Iris pigment epithelial cell (primary cell): Measurements from ENCODE around the gene C16orf89.

ENCODE experiments used
- DNase-seq: peaks from one replicate; pipeline ENCODE4 v3.0.0-alpha.2; 2011; ENCODE audit warnings: low read depth

Gene C16orf89

DNA sequence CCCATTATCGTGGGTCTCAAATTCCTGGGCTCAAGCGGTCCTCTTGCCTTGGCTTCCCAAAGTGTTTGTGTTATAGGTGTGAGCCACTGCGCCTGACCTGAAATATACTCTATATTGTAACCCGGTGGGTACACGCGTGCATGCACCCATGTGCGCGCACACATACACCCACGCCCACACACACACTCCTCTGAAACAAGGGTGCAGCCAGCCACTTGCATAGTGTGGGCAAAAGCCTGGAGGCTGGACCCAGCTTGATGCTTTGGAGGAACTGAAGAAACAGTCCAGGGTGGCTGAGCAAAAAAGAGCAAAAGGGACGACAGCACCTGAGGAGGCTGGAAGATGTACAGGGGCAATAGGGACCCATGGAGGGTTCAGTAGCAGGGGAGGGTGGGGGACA, 61.9 kb downstream of the C16orf89 start:
- DNase-seq: no peak

DNA sequence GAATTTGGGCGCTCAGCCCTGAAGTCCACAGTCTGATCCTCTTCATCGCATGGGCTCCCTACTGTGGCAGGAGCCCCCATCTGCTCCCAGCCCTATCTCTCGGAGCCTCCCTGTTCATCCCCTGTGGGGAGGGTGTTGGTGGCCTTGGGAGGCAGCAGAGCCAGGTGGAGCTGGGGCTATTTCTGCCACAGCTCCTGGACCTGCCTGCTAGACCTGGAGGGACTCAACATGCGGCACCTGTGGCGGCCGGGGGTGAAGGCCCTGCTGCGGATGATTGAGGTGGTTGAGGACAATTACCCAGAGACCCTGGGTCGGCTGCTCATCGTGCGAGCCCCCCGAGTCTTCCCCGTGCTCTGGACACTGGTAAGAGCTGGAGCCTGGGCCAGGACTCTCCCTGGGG, 62.5 kb downstream of the C16orf89 start:
- DNase-seq: no peak

DNA sequence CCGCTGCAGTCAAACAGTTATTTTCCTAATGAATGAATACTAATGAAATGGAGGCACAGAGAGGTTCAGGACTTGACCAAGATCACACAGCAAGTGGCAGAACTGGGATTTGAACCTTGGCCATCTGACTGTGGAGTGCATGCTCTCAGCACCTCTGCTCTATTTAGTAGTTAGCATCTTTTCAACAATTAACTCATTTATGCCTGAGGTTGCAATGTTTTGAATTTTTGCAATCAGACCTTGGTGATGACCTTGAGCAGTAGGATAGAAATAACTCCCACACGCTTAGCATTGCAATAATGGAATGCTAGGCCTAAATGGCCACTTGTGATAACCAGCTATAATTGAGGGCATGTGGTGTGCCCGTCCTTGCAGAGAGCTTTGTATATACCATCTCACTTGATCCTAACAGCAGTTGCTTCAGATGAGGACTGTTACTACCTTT, 63.0 kb downstream of the C16orf89 start:
- no peak for DNase-seq

DNA sequence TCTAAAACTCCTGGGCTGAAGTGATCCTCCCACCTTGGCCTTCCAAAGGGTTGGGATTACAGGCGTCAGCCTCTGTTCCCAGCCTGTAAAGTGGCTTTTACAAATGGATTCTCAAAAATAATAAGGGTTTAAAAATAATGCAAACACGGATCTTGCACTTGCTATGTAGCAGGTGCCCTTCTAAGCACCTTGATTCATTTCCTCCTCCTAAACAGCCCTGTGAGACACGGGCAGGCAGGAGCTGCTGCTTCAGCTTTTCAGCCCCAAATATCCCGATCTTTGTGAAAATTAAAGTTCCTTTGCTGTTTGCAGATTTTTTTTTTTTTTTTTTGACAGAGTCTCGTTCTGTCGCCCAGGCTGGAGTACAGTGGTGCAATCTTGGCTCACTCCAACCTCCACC, 63.8 kb downstream of the C16orf89 start:
- no peak for DNase-seq

DNA sequence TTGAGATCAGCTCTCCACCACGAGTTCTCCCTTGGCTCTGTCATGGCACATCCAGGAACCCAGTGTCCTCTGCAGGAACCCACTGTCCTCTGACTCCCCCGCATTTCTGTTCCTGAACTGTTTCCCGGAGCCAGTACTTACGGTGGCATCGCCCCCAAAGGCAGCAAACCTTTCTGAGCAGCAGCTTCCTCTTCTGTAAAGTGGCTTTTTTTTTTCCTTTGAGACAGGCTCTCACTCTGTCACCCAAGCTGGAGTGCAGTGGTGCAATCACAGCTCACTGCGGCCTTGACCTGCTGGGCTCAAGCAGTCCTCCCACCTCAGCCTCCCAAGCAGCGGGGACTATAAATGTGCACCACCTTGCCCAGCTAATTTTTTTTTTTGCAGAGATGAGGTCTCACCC, 64.2 kb downstream of the C16orf89 start:
- DNase-seq: no peak

DNA sequence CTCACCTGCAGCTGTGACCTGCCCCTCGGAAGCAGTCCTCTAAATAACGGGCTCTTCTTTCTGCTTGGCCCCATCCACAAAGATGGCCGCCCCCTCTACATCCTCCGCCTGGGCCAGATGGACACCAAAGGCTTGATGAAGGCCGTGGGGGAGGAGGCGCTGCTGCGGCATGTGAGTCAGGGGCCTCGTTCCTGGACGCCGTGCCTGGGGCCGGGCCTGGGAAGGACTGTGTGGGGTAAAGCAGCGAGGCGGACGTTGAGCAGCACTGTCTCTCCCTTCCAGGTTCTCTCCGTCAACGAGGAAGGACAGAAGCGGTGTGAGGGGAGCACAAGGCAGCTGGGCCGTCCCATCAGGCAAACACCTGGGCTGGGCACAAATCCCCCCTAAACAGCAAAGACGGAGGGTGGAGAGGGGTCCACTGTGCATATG, 65.2 kb downstream of the C16orf89 start:
- no peak for DNase-seq

DNA sequence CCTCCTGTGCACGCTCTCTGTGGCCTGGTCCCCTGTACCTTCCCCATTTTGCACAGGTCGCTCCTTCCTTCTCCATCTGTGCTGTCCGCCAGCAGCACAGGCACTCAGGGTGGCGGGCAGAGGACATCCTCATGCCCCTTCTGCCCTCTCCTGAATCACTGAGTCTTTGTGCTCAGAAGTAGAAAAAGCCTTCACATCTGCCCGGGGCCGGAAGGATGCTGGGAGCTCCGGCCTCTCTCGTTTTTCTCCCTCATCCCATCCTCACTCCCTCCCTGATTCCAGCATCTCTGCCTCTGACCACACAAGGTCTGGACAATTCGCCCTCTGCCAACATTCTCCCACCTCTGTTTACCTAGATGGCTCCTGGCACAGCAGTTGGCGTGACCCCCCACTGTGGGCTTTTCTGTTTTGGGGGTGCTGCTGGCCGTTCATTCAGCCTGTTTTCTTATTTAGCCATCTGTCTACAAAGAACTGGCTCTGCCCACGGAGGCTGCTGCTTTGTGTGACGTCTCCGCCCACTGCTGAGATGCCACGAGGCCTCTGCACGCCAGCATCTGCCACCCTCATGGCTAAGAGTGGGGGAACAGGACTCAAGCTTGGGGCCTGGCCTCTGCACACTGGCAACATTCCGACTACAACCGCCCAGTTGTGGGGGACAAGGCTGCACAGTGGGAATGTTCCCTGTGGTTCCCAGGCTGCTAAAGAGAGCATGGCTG, 70.9 kb downstream of the C16orf89 start:
- DNase-seq: no peak
